Loucy (cell line): ENCODE measurements around the gene PATL2.
"Not testable (repeated sequence)": the region's sequence is repeated elsewhere in the genome, so short reads cannot be mapped to it uniquely, and the experiment has no call there.

Experiments
- H2AFZ ChIP-seq: fragments of 200-600 bp; sonication (generic); 2 replicates; pipeline ENCODE4 v1.6.0; 2016; ENCODE audit warnings: antibody characterized with exemption, mild to moderate bottlenecking, low read length, moderate library complexity
- H3F3A ChIP-seq: fragments of 200-600 bp; 2 replicates; pipeline ENCODE4 v1.6.0; 2016; ENCODE audit warnings: antibody characterized with exemption, low read depth, mild to moderate bottlenecking
- H3K27me3 ChIP-seq: fragments of 200-600 bp; sonication (generic); 2 replicates; pipeline ENCODE4 v1.6.1; 2014; ENCODE audit warnings: low read length, mild to moderate bottlenecking; ENCODE audit not compliant: insufficient read depth, poor library complexity, severe bottlenecking
- H3K36me3 ChIP-seq: fragments of 200-600 bp; sonication (generic); 2 replicates; pipeline ENCODE4 v1.6.1; 2016; ENCODE audit warnings: low read length; ENCODE audit not compliant: insufficient read depth
- H3K4me1 ChIP-seq: fragments of 200-600 bp; sonication (generic); 2 replicates; pipeline ENCODE4 v1.5.1; 2014; ENCODE audit warnings: low read length, mild to moderate bottlenecking; ENCODE audit not compliant: insufficient read depth, poor library complexity, severe bottlenecking
- H3K4me2 ChIP-seq: fragments of 200-600 bp; sonication (generic); 2 replicates; pipeline ENCODE4 v1.6.0; 2014; ENCODE audit warnings: antibody characterized with exemption, low read length, low read depth, mild to moderate bottlenecking; ENCODE audit not compliant: poor library complexity, severe bottlenecking
- H3K4me3 ChIP-seq: fragments of 200-600 bp; sonication (generic); 2 replicates; pipeline ENCODE4 v1.5.1; 2014; ENCODE audit warnings: low read length, mild to moderate bottlenecking, mixed read lengths; ENCODE audit not compliant: poor library complexity, severe bottlenecking
- H3K79me2 ChIP-seq: fragments of 200-600 bp; sonication (generic); 2 replicates; pipeline ENCODE4 v1.6.1; 2014; ENCODE audit warnings: low read length; ENCODE audit not compliant: insufficient read depth
- H3K9ac ChIP-seq: fragments of 200-600 bp; sonication (generic); 2 replicates; pipeline ENCODE4 v1.6.0; 2014; ENCODE audit warnings: mild to moderate bottlenecking, low read depth, low read length, moderate library complexity; ENCODE audit not compliant: poor library complexity, severe bottlenecking
- H3K9me2 ChIP-seq: fragments of 200-600 bp; sonication (generic); replicated peaks from 2 replicates; pipeline ENCODE4 v1.6.1; 2016; ENCODE audit warnings: low read depth, low read length, mixed read lengths
- H3K9me3 ChIP-seq: fragments of 200-600 bp; sonication (generic); 2 replicates; pipeline ENCODE4 v1.6.1; 2014; ENCODE audit warnings: mild to moderate bottlenecking, antibody characterized with exemption, low read length, low read depth; ENCODE audit not compliant: insufficient read depth
- H4K20me1 ChIP-seq: fragments of 200-600 bp; sonication (generic); 2 replicates; pipeline ENCODE4 v1.6.0; 2014; ENCODE audit warnings: antibody characterized with exemption, low read length, mild to moderate bottlenecking; ENCODE audit not compliant: insufficient read depth, poor library complexity, severe bottlenecking
- CTCF ChIP-seq: fragments of 200-600 bp; sonication (generic); conservative IDR thresholded peaks from 2 replicates; pipeline ENCODE4 v1.5.1; 2014; ENCODE audit warnings: mild to moderate bottlenecking, antibody characterized with exemption, low read length
- EZH2phosphoT487 ChIP-seq: fragments of 200-600 bp; IDR thresholded peaks from 2 replicates; pipeline ENCODE4 v1.6.1; 2018; ENCODE audit warnings: antibody characterized with exemption, mild to moderate bottlenecking, moderate library complexity, borderline replicate concordance

The PATL2 gene

GRCh38 chr15:44695294-44695693, 15.8 kb downstream of the PATL2 start:
- Histone ChIP-seq H3F3A (no peaks in the 10 kb centered on the region), H3K4me1 (no peaks in the 10 kb centered on the region), H3K27me3 (no peaks in the 10 kb centered on the region), H3K4me2 (no peak overlapping the region), H3K9ac (no peak overlapping the region), H2AFZ (peak overlapping the region; percentile 61; the same call in 1 of the 2 replicates), H3K9me3 (no peaks in the 10 kb centered on the region), H3K9me2 (no peaks in the 10 kb centered on the region), H3K4me3 (no peak overlapping the region), H3K36me3 (no peaks in the 10 kb centered on the region), H4K20me1 (no peaks in the 10 kb centered on the region), H3K79me2 (no peaks in the 10 kb centered on the region)
- TF ChIP-seq EZH2phosphoT487 = no peak
- TF ChIP-seq CTCF = no peak

GRCh38 chr15:44694416-44694815, 16.7 kb downstream of the PATL2 start:
- H3K9ac ChIP-seq = no peak overlapping the region
- no peaks in the 10 kb centered on the region for H4K20me1 ChIP-seq
- H3K9me3 ChIP-seq = no peaks in the 10 kb centered on the region
- no peak for TF ChIP-seq EZH2phosphoT487
- TF ChIP-seq CTCF = no peak
- no peaks in the 10 kb centered on the region for H3K27me3 ChIP-seq
- no peaks in the 10 kb centered on the region for H3K9me2 ChIP-seq
- no peaks in the 10 kb centered on the region for H3K79me2 ChIP-seq
- H3K4me2 ChIP-seq = no peak overlapping the region
- H2AFZ ChIP-seq = no peak overlapping the region
- H3K36me3 ChIP-seq = no peaks in the 10 kb centered on the region
- H3F3A ChIP-seq = no peaks in the 10 kb centered on the region
- no peaks in the 10 kb centered on the region for H3K4me1 ChIP-seq
- no peak overlapping the region for H3K4me3 ChIP-seq

GRCh38 chr15:44692659-44693058, 18.5 kb downstream of the PATL2 start:
- no peaks in the 10 kb centered on the region for H3F3A ChIP-seq
- H3K9me2 ChIP-seq = no peaks in the 10 kb centered on the region
- no peak overlapping the region for H3K9ac ChIP-seq
- H2AFZ ChIP-seq = no peak overlapping the region
- no peak overlapping the region for H3K4me2 ChIP-seq
- no peaks in the 10 kb centered on the region for H4K20me1 ChIP-seq
- no peak overlapping the region for H3K4me3 ChIP-seq
- H3K27me3 ChIP-seq = no peaks in the 10 kb centered on the region
- TF ChIP-seq EZH2phosphoT487 = no peak
- no peak for TF ChIP-seq CTCF
- H3K36me3 ChIP-seq = no peaks in the 10 kb centered on the region
- no peaks in the 10 kb centered on the region for H3K4me1 ChIP-seq
- H3K79me2 ChIP-seq = no peaks in the 10 kb centered on the region
- no peaks in the 10 kb centered on the region for H3K9me3 ChIP-seq

GRCh38 chr15:44690245-44690644, 20.9 kb downstream of the PATL2 start:
- not testable (repeated sequence) for H3K79me2 ChIP-seq, H3K4me2 ChIP-seq, H3K36me3 ChIP-seq, H4K20me1 ChIP-seq, H3K4me3 ChIP-seq, H3F3A ChIP-seq, H3K9ac ChIP-seq, H3K9me3 ChIP-seq, H3K27me3 ChIP-seq, H3K4me1 ChIP-seq, H2AFZ ChIP-seq, H3K9me2 ChIP-seq

- not testable (repeated sequence) for H3K9ac ChIP-seq, H3K27me3 ChIP-seq, H4K20me1 ChIP-seq, H3K4me3 ChIP-seq, H3K9me2 ChIP-seq, H3K36me3 ChIP-seq, H3K9me3 ChIP-seq, H3K4me2 ChIP-seq, H3K79me2 ChIP-seq, H3F3A ChIP-seq, H2AFZ ChIP-seq, H3K4me1 ChIP-seq
Measured at GRCh38 chr15:44689318-44689717, 21.8 kb downstream of the PATL2 start.
